ENCODE data around the gene DNASE1L3.
"Not testable (repeated sequence)": the region's sequence is repeated elsewhere in the genome, so short reads cannot be mapped to it uniquely, and the experiment has no call there.

Gene DNASE1L3

DNA sequence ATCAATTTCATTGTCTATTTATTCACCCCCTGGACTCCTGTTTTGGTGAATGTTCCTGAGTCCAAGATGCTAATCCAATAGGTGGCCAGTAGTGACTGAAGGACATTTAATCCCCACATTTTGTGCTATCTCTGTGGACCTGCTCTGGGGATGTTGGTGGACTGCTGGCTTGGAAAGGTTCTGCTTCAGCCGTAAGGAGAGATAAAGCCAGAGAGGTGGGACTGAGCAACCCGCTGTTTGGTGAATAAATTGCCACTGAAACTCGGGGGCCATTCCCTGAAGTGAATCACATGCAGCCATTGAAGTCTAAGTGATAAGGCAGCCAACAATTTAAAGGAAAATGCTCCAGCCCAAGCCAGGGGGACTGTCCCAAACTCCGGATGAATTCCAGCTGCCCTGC lies 25.2 kb upstream of the DNASE1L3 start:
- DNase-seq = no peak

DNA sequence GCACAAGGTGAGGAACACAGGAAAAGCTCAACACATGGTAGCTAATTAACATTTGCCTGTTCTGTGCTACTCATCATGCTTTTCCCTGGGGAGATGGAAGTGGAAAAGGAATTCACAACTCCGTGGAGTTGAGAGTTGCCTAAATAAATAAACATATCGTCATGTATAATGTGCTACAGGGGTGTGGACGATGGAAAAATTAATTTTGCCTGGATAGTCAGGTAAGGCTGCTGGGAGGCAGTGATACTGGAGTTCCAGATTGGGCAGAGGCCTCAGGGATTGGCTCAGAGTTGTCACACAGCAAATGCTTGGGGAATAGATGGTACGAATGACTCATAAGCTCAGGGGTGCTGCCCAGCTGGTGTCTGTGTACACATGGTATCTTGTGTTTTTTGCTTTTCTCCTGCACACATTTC lies 23.8 kb upstream of the DNASE1L3 start:
- DNase-seq = peak; percentile 37

DNA sequence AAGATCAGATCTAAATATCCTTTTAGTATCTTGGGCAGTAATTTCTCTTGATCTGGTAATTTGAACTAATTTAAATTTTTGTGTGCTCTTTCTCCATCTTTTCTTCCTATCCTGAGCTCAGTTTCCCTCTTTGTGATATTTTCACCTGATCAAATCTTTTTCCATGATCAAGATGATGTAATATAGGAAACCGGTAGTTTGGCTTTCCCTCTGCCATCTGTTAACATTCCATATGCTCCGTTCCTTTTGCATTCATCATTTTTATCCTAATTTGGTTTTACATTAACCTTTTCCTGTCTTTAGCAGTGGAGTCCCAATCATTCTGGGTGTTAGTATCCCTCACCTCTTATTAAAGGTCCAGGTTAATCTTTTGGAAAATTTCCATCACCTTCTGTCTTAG lies 20.9 kb upstream of the DNASE1L3 start:
- peak; percentile 17 for DNase-seq

DNA sequence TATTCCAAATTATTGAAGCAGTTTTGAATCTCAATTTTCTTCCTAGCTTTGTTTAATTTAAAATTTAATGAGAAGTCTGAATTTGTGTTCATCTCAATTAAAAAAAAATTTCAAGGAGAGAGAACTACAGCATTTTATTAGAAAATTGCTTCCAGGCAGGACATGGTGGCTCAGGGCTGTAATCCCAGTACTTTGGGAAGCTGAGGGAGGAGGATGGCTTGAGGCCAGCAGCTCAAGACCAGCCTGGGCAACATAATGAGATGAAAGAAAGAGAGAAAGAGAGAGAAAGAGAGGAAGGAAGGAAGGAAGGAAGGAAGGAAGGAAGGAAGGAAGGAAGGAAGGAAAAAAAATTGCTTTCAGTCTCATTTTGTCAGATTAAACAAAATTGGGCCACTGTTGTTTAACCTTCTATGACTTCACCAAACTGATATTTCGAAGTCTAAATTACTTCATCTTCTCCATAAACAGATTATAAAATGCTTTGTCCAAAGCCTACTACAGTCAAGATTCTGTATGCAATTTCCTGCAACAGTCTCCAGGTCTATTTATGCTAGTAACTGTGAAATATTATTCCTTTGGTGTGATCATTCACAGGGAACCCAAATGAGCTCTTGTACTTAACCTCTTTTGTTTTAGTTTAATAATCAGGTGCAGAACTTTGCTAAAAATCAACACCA lies 20.2 kb upstream of the DNASE1L3 start:
- no peak for DNase-seq

DNA sequence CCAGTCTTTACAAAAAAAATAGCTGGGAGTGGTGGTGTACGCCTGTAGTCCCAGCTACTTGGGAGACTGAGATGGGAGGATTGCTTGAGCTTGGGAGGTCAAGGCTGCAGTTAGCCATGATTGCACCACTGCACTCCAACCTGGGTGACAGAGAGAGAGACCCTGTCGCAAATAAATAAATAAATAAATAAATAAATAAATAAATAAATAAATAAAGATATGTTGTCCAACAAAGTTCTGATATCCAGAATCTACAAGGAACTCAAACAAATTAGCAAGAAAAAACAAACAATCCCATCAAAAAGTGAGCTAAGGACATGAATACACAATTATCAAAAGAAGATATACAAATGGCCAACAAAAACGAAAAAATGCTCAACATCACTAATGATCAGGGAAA lies 17.2 kb upstream of the DNASE1L3 start:
- not testable (repeated sequence) for DNase-seq

DNA sequence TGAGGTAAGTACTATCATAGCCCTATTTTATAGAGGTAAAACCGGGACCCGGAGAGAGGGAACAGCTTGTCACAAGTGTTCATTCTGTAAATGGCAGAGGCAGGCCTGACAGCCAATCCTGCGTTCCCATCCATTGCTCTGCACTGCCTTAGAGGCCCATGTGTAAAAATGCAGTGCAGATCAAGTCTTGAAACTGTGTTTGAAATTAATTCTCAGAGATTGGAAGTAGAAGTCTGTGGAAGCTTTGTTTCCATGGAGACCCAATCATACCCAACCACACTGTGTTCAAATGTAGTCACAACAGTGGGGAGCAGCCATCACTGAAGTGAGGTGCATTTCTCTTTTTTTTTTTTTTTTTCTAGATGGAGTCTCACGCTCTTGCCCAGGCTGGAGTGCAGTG lies 13.1 kb upstream of the DNASE1L3 start:
- no peak for DNase-seq

DNA sequence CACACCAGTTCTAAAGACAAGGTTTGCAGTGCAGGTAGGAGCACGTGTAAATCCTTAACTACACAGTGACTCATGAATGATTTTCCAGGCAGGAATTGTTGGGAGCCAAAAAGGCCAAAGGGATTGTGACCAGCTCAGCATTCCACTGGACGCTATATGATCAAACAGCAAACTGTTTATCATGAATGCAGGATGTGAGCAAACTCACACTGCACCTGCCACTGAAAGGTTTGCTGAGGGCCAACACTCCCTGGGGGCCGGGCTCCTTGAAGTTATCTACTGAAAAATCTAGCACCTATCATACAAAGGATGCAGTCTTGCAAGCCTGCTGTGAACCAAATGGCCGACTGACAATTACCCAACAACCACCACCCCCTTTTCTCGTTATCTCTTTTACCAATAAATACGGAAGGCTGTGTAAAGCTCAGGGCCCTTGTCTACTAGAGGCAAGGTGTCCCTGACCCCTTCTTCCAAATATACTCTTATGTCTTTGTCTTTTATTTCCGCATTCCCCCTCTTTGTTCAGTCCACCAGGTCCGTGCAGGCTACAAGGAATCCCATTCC lies 11.5 kb upstream of the DNASE1L3 start:
- DNase-seq = no peak

DNA sequence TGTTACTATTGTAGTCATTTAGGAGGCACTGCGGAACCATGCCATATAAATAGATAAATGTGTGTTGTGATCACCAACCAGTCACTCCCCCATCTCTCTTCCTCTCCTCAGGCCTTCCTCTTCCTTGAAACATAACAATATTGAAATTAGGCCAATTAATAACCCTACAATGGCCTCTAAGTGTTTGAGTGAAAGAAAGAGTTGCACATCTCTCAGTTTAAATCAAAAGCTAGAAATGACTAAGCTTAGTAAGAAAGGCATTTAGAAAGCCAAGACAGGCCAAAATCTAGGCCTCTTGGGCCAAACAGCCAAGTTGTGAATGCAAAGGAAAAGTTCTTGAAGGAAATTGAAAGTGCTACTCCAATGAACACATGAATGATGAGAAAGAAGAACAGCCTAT lies 8.1 kb upstream of the DNASE1L3 start:
- DNase-seq = no peak

DNA sequence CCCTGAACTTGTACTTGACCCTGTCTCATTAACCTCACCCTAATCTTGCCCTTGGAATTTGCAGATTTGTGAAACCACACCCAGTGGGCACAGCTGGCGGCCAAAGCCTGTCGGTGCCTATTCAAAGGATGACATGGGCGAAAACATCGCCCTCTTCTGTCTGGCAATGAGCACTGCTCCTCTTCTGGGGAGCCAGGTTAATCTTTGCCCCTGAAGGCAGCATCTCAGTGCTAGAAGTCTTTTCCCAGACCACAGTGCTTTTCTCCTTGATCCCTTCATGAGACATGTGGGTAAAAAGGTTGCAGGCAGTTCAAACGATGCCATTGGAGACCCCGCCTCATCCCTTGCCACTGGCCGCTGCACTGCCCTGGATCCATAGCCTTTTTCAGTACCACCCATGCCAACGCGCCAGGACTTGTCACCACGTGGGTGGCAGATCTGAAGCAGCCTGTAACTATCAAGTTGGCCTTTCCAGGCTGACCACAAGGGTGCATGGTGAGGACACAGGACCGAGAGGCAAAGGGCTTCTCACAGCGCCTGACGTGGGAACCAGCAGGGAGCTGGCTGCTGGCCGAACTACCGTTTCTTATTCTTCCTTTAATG lies 6.5 kb upstream of the DNASE1L3 start:
- DNase-seq = peak; percentile 39

DNA sequence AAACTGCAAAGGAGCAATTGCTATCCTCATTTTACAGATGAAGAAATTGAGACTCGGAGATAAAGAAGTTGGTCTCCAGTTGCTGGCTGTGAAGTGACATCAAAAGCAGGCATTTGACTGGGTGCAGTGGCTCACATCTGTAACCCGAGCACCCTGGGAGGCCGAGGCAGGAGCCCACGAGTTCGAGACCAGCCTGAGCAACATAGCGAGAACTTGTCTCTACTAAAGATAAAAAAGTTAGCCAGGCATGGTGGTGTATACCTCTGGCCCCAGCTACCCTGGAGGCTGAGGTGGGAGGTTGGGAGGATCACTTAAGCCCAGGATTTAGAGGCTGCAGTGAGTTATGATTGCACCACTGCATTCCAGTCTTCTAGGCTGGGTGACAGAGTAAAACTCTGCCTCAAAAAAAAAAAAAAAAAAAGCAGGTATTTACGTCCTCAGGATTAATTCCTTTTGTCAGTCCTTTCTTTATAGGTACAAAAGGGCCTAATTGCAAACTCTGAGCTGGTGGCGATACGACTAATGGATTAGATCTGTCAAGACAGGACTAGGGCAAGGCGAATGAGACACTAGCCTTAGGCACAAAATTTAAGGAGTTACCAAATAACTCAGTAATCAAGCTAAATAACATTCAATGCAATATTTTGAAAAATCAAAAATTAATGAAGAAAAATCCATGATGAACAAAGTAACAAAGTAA lies 5.9 kb upstream of the DNASE1L3 start:
- DNase-seq = no peak

DNA sequence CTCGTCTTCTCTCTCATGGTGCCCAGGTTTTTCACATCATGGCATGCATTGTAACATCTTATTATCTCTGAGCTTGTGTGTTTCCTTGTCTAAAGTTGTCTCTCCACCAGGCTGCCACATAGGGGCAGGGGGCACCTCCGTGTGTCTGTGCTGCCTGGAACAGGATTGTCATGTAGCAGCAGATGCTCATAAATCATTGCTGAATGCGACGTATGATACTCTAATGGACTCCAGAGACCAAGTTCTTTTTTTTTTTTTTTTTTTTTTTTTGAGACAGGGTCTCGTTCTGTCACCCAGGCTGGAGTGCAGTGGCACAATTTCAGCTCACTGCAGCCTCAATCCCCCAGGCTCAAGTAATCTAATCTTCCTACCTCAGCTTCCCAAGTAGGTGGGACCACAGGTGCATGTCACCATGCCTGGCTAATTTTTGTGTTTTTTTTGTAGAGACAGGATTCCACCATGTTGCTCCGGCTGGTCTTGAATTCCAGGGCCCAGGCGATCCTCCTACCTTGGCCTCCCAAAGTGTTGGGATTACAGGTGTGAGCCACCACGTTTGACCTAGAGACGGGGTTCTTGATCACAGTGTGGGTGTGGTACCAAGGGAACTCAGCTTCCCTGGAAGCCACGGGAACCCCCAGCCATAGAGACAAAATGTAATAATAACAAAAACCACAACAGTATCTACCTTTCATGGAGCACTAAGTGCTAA lies 4.7 kb upstream of the DNASE1L3 start:
- no peak for DNase-seq

DNA sequence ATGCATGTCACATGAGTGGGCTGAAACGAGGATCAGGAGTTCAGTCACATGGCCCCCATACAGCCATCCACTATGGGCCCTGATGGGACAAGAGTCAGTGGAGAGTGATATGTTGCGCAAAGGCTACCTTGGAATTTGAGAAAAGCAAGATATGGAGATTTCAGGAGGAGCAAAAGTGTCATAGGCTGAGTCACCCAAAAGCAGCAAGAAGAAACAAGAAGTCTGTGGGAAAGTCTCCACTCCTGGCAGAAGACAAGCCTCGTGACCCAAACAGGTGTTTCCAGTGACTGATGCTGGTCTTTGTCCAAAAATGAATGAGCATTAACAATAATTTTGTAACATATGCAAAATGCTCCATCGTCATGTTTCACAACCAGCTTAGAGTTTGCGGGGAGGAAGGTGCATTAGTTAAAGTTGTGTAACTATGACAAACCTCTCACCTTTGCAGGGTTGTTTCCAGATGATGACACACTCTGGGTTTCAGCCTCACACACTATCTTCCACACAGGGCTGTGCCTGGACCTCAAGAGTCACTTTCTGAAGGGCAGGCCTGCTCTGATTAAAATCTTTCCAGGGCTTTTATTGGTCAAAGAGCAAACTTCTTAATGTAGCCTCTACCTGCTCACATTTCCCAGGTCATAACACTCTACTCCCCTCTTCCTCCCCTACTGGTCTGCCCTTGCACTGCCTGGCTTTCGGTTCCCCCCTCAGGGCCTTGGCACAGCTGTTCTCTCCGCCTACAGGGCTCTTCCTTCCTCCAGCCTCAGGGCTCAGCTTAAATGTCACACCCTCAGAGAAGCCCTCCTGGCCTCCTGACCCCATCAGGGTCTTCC lies 3.9 kb upstream of the DNASE1L3 start:
- DNase-seq = peak; percentile 15

DNA sequence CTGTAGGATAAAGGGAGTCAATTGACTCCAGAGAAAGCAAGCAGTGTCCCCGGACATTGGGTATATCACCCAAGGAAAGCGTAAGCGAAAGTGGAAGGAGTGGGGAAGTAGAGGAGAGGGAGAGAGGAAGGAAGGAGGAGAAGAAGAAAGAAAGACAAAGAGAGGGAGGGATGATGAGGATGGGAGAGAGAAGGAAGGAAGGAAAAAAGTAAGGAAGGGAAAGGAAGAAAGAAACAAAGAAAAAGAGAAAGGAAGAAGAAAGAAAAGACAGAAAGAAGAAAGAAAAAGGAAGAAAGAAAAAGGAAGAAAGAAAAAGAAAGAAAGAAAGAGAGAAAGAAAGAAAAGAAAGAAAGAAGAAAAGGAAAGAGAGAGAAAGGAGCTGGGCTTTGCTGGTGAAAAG lies 839 bp downstream of the DNASE1L3 start:
- DNase-seq = no peak

DNA sequence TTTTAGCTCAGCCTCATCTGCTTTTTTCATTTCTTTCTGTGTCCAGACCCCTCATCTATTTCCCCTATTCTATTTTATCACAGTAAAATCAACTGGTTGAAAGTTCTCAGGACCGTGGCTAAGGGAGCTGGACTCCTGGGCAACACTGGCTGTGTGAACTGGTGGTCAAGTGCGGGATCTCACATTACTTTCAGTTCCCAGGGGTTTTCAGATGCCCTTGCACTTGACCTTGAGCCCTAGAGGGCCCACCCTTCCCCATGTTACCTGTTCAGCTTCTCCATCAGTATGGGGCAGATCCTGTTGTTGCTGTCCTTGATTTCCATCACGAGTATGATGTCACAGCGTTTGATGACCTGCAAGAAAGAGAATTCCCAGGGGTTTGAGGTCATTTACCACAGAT lies 2.8 kb downstream of the DNASE1L3 start:
- no peak for DNase-seq

DNA sequence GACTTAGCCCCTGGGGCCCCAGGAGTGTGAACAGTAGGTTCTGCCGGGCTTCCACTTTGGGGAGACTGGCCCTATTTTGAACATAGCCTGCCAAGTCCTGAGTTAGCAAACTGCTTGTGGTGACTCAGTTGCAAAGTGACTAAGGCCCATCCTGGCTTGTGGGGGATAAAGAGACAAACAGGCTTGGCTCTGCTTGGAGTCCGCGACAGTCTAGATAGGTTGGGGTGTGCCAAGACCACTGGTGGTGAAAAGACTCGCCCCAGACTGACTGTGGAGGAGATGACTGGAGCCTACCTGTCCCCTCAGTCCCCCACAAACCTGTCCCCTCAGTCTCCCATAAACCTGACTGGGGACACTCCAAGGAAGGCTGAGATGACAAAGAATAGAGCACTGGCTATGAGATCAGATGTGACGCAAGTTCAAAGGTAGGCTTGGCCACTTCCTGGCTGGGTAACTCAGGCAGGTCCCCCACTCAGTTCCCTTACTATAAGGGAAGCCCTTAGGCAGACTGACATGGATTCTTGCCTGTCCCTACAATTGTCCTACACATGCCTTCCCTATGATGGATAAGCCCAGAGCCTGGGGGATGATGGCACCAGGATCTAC lies 4.3 kb downstream of the DNASE1L3 start:
- DNase-seq = peak; percentile 59

DNA sequence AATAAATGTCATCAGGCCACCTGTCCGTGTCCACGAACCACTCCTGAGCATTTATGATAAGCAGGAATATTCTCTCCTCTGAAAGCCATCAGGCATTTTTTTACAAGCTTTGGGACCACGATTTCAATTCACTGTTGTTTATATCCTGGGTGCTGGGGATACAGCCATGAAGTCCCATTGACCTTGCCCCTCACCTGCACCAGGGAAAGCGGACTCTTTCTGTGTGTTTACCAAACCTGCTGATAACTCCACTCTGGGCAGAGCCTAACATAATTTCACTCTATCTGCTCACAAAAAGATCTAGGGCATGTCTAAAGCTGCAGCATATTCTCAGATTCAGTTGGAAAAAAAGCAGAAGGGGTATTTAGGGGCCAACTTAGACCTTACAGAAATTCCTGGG lies 4.8 kb downstream of the DNASE1L3 start:
- no peak for DNase-seq

DNA sequence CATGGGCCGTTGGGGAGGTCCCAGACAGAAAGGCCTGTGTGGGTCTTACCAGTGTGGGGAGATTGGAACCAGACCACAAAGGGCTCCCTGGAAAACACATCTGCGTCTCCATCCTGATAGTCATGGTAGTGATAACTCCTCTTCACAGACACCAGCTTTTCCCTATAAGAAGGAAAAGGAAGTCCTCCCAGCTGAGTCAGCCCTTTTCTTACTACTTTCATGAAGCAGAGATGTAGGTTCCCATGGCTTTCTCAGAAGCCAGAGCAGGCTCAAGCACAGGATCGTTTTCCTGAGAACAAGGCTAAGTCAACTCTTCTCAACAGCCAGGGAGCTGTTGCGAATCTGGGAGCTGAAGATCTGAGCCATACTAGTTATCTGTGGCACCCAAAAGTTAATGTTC lies 6.1 kb downstream of the DNASE1L3 start:
- no peak for DNase-seq

DNA sequence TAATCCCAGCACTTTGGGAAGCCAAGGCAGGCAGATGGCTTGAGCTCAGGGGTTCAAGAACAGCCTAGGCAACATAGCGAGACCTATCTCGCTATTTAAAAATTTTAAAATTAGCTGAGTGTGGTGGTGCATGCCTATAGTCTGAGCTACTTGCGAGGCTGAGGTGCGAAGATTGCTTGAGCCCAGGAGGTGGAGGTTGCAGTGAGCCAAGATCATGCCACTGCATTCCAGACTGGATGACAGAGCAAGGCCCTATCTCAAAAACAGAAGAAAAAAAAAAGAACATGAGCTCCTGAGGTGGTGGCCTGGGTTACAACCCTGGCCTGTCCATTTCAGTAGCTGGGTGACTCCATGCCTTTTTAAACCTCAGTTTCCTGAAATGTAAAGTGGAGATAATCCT lies 7.2 kb downstream of the DNASE1L3 start:
- no peak for DNase-seq

DNA sequence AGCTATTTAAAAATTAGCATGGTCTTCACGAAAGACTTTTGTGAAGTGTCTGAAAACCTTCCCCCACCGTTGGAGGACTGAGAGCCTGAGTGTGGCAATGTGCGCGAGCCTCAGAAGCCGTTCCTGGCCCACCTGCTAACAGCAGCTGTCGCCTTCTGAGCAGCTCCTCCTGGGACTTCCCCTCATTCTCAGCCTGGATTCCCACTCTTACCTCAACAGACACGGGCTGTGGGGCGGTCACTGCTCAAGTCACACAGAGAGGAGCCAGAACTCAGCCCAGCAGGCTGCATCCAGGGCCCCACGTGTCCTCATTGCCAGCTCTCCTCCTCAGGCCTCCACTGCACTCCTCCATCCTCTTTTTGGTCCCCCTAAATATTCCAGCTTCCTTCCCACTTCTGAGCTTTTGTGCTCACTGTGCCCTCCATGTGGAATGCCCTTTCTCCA lies 7.8 kb downstream of the DNASE1L3 start:
- no peak for DNase-seq

DNA sequence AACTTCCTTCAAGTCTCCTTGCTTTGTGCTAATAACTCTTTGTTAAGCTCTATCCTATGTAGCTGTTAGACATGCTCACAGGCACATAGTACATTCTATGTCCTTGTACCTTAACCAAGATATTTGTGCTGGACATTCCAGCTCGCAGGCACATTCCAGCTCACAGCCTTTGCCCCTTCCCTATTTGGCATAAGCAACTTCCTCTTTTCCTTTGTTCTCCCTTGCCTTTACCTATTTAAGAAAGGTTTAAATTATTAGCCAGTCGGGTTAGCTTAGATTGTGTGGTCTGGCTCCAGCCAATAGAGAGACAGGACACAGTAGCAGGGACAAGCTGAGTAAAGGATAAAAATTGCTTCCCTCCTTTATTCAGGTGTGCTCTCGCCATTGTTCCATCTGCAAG lies 9.3 kb downstream of the DNASE1L3 start:
- not testable (repeated sequence) for DNase-seq

DNA sequence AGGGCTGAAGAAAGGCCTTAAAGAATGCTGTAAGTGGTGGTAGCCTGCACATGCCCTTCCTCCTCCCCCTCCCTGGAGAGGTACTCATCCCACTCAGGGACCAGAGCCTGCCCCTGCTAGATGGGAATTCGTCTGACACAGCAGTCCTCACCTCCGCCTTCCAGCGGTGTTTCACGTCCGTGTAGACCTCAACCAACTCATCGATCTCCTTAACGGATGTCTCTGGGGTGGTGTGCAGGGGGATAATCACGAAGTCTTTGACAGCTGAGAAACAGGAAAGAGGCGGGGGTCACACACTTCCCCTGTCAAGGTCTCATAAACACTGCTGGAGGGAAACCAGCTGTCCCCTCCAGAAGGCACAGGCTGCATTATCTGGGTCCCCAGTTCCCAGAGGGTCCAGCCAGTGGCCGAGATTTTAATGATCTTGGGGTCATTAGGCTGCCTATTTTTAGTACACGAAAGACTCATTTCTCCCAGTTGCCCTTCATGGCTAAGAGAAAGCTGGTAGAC lies 9.9 kb downstream of the DNASE1L3 start:
- no peak for DNase-seq

All from fibroblast of skin of right quadriceps (primary cell).